Cardiac fibroblast (primary cell): Measurements from ENCODE around the gene MYH14.

Source experiments
- DNase-seq, 2 donors: peaks; one replicate each; pipeline versions ENCODE4 v3.0.0 to v3.0.0-alpha.2; 2010; ENCODE audit warnings: low read depth in 2 of 2
- H3K4me3 ChIP-seq, 2 donors: replicated peaks in 1 of 2; 1 replicate in 1 of 2; 2 replicates in 1 of 2; pipeline ENCODE4 v1.5.1; 2011; ENCODE audit warnings: low read depth in 2 of 2, low read length in 2 of 2, mild to moderate bottlenecking in 2 of 2, moderate library complexity in 1 of 2
- TF ChIP-seq, protein P1 (sequence below): IDR thresholded peaks from one replicate; pipeline ENCODE4 v1.5.1; 2011; ENCODE audit warnings: low read depth, mild to moderate bottlenecking, low read length, inconsistent platforms

Gene MYH14

DNA sequence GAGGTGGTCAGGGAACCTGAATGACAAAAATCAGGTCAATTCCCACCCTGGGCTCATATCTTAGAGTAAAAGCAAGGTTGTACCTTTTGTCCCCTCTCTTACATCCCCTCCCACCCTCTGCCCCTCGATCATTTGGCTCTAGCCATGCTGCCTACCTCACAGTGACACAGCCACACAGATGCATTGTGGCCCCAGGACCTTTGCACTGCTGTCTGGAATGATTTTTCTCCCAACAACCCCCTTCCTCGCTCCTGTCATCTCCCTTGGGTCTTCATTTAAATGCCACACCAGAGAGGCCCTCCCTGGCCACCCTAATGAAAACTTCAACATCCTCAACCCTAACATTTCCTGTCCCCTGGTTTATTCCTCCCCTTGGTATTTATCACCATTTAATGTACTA is 4.3 kb downstream of the MYH14 start:
- H3K4me3 ChIP-seq: no peak overlapping the region
- DNase-seq: no peak
- TF ChIP-seq, protein P1, sequence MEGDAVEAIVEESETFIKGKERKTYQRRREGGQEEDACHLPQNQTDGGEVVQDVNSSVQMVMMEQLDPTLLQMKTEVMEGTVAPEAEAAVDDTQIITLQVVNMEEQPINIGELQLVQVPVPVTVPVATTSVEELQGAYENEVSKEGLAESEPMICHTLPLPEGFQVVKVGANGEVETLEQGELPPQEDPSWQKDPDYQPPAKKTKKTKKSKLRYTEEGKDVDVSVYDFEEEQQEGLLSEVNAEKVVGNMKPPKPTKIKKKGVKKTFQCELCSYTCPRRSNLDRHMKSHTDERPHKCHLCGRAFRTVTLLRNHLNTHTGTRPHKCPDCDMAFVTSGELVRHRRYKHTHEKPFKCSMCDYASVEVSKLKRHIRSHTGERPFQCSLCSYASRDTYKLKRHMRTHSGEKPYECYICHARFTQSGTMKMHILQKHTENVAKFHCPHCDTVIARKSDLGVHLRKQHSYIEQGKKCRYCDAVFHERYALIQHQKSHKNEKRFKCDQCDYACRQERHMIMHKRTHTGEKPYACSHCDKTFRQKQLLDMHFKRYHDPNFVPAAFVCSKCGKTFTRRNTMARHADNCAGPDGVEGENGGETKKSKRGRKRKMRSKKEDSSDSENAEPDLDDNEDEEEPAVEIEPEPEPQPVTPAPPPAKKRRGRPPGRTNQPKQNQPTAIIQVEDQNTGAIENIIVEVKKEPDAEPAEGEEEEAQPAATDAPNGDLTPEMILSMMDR: no peak

DNA sequence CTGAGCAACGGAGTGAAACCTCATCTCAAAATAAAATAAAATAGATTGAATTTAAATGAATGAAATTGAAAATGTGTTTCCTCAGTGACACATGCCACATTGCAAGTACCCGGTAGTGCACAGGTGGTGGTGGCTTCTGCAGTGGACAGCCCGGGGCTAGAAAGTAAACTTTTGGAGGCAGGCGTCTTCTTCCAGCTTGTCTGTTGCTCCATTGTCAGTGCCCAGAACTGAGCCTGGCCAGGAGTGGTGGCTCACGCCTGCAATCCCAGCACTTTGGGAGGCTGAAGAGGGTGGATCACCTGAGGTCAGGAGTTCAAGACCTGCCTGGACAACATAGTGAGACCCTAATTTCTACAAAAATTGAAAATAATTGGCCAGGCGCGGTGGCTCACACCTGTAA is 5.7 kb downstream of the MYH14 start:
- TF ChIP-seq, protein P1: no peak
- H3K4me3 ChIP-seq: no peak overlapping the region
- DNase-seq: no peak

DNA sequence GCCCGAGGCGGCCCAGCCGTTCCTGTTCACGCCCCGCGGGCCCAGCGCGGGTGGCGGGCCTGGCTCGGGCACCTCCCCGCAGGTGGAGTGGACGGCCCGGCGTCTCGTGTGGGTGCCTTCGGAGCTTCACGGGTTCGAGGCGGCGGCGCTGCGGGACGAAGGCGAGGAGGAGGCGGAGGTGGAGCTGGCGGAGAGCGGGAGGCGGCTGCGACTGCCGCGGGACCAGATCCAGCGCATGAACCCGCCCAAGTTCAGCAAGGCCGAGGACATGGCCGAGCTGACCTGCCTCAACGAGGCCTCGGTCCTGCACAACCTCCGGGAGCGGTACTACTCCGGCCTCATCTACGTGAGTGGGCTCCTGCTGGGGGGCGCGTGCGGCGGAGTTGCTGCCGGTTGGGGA is 7.0 kb downstream of the MYH14 start:
- no peak for DNase-seq
- TF ChIP-seq, protein P1: no peak
- H3K4me3 ChIP-seq: no peak overlapping the region

DNA sequence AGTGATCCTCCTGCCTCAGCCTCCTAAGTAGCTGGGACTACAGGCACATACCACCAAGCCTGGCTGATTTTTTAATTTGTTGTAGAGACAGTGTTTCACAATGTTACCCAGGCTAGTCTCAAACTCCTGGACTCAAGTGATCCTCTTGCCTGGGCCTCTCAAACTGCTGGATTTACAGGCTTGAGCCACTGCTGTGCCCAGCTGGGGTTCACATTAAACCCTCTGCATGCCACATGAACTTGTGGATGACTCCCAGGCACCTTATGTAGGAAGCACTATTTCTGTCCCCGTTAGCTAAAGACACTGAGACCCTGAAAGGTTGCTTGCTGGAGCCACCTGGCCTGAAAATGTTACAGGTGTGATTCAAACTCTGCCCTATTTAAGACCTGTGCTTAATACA is 10.5 kb downstream of the MYH14 start:
- TF ChIP-seq, protein P1: no peak
- no peak for DNase-seq
- H3K4me3 ChIP-seq: no peak overlapping the region

DNA sequence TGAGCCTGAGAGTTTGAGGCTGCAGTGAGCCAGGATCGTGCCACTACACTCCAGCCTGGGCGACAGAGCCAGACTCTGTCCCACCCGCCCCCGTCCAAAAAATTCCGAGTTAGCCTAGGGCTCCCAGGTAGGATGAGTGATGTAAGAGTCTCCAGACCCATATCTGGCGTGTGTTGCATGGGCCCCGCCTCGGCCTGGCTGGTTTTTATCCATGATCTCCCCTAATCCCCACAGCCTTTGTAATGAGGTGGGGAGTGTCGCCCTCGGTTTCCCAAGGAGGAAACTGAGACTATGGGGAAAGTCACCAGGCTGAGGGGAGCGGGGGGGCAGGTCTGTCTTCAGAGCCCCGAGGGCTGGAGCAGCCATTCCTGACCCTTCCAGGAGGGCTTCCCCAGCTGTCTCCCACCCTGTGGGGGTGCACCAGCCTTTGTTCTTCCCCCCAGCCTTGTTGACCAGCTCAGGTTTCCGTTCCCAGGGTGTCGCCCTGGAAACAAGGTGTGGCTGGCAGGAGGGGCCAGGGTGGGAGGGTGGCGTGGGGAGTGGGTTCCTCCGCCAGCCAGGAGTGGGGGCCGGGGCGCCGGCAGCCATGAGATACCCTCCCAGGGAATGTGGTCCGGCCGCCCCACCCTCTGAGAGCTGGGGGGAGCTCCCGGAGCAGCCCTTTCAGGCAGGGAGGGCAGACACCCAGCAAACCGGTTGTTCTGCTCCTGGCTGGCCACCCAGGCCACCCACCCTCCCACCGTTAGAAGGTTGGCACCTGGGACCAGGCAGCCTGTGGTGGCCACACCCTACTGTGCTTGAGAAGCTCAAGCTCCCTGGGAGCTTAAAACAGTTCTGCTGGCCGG is 11.5 kb downstream of the MYH14 start:
- TF ChIP-seq, protein P1: no peak
- DNase-seq: no peak
- no peak overlapping the region for H3K4me3 ChIP-seq

DNA sequence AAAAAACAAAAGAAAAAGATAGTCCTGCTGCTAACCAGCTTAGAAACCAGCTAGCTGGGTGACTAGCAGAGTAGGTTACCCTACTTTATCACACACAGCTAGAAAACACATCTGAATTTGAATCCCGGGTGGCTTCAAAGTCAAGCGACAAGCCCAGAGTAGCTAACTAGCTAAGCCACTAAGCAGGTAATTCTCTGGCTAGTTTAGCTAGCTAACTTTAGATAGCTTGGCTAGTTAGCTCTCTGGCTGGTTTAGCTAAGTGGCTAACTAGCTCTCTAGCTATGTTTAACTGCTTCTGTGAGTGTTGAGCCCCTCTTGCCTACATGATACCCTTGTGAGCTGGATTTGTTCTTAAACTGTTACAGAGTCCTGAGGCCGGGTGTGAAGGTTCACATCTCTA is 12.4 kb downstream of the MYH14 start:
- H3K4me3 ChIP-seq: no peak overlapping the region
- DNase-seq: no peak
- TF ChIP-seq, protein P1: no peak

DNA sequence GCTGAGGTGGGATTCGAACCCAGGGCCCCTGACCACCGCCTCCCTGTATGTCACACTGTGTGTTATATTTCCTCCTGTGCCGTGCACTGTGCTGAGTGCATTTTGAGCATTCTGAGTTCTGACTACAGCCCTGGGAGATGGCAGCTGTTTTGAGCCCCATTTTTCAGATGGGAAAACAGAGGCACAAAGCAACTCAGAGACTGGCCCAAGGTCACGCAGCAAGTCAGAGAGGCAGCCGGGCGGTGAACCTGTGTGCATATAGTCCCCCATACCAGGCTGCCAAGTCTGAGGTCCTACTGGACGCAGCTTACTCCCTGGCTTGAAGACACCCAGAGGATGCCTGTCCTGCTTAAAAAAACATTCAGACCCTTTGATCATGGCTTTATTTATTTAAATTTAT is 17.7 kb downstream of the MYH14 start:
- H3K4me3 ChIP-seq: no peak overlapping the region
- TF ChIP-seq, protein P1: no peak
- no peak for DNase-seq
